Colonic mucosa (tissue), 4 donors: ENCODE measurements around the gene EDEM1. TPM values are rescaled to one million over a fixed set of nuclear protein-coding genes. Genes with fewer than 3 reads are reported as not detected.

Experiments
- DNase-seq: peaks from one replicate; pipeline ENCODE4 v3.0.0-alpha.2; 2020
- H3K27ac ChIP-seq: fragments of 200-600 bp; one replicate; pipeline ENCODE4 v1.8.0; 2021
- H3K27me3 ChIP-seq: fragments of 200-600 bp; one replicate; pipeline ENCODE4 v1.8.0; 2021
- H3K36me3 ChIP-seq: fragments of 200-600 bp; one replicate; pipeline ENCODE4 v1.8.0; 2021
- H3K4me1 ChIP-seq: fragments of 200-600 bp; one replicate; pipeline ENCODE4 v1.8.0; 2021; ENCODE audit warnings: mild to moderate bottlenecking
- H3K4me3 ChIP-seq: fragments of 200-600 bp; one replicate; pipeline ENCODE4 v1.8.0; 2021
- H3K9ac ChIP-seq, 2 donors: one replicate each; pipeline ENCODE4 v1.7.0; 2013; ENCODE audit warnings: control low read depth in 2 of 2, low read depth in 2 of 2, low read length in 2 of 2
- H3K9me3 ChIP-seq: fragments of 200-600 bp; one replicate; pipeline ENCODE4 v1.8.0; 2021
- CTCF ChIP-seq: fragments of 200-600 bp; IDR thresholded peaks from one replicate; pipeline ENCODE4 v1.8.0; 2022; ENCODE audit warnings: antibody characterized with exemption, mild to moderate bottlenecking
- intact Hi-C: fragments of 100-400 bp; cut with DNase I; formaldehyde crosslinking; loops from one replicate; pipeline ENCODE4 v1.14.1; 2022
- total RNA-seq, 2 donors: library from RNA; stranded (reverse); fragmentation: NEBNext Ultra II Directional in 1 of 2; extraction: Animal tissue kit (Norgen Biotek cat#: 25700) in 1 of 2; gene quantifications; one replicate each; pipeline ENCODE4 v1.2.1, GENCODE V29; 2021
- donor health status: healthy.
- donor health status: DM: no; HTN: no; CAD: no.
- donor health status: DM: no; HTN: no; CAD: no.

EDEM1 gene
- total RNA-seq, 2 donors from 2014 or later = 38.9 to 49.7 TPM

- no peak for TF ChIP-seq CTCF
- H3K4me3 ChIP-seq = no peak overlapping the region
- no peaks in the 10 kb centered on the region for H3K36me3 ChIP-seq
- no peaks in the 10 kb centered on the region for H3K27me3 ChIP-seq
- H3K9me3 ChIP-seq = no peaks in the 10 kb centered on the region
- H3K9ac ChIP-seq = no peak overlapping the region
- H3K27ac ChIP-seq = no peak overlapping the region
- no peaks in the 10 kb centered on the region for H3K4me1 ChIP-seq
- intact Hi-C loops = no loop called here
- no peak for DNase-seq
Measured at GRCh38 chr3:5260992-5261501, 73.5 kb downstream of the EDEM1 start.

DNA sequence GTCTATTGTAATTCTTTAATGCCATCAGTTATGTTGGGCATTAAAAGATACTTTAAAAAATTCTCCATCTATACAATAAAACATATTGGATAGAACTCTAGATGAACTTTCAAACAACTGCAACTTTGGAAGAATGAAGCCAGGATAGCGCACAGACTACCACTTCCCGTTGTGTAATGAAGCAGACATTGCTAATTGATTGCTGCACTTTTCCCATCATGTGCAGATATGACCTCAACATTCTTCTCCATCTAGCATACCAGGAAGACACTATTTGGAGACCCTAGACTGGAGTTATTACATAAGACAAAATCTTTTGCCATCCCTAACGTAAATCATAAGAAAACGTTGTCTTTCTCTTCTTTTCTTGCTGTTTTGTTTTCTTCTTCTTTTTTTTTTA, 75.0 kb downstream of the EDEM1 start:
- Histone ChIP-seq H3K27ac (no peak overlapping the region), H3K9me3 (no peaks in the 10 kb centered on the region), H3K36me3 (no peaks in the 10 kb centered on the region), H3K9ac (no peak overlapping the region), H3K27me3 (no peaks in the 10 kb centered on the region), H3K4me3 (no peak overlapping the region), H3K4me1 (no peaks in the 10 kb centered on the region)
- no peak for TF ChIP-seq CTCF
- DNase-seq = no peak
- intact Hi-C loops = no loop called here

GRCh38 chr3:5264093-5264600, 76.6 kb downstream of the EDEM1 start:
- Histone ChIP-seq H3K4me3 (no peak overlapping the region), H3K36me3 (no peaks in the 10 kb centered on the region), H3K9ac (no peak overlapping the region), H3K27ac (no peak overlapping the region), H3K27me3 (no peaks in the 10 kb centered on the region), H3K9me3 (no peaks in the 10 kb centered on the region), H3K4me1 (no peaks in the 10 kb centered on the region)
- intact Hi-C loops = no loop called here
- no peak for TF ChIP-seq CTCF
- no peak for DNase-seq

DNA sequence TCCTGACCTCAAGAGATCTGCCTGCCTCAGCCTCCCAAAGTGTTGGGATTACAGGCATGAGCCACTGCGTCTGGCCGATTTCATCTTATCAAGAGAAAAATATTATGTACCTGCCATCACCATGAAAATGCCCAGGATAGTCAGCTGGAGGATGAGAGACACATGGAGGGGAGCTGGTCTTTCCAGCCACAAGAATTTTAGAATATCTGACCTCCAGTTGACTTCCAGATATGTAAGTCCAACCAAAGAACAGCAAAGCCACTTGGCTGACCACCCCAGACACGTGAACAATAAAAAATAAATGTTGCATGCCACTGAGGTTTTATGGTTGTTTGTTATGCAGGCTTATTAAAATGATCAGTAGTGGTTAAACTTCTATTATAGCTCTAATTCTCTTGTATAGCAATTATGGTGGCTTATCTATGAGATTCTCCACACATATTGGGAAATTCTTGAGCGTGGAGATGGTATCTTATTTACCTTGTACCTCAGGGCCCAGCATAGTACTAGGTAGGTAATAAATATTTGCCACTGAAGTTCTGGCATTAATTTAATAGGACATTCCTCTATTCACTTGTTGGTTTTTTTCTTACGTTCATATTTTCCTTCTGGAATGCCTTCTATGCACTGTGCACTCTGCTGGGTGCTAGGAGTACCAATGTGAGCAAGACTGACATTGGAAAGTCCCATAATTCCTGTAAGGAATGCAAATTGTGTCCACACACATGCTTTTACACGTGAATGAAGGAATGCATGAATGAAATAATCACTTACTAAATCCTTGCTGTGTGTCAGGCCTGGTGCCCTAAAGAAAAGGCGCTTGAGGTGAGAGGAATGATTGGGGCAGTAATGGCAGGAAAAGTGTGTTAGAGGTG, 77.6 kb downstream of the EDEM1 start:
- Histone ChIP-seq H3K4me3 (no peak overlapping the region), H3K27me3 (no peaks in the 10 kb centered on the region), H3K4me1 (no peaks in the 10 kb centered on the region), H3K36me3 (no peaks in the 10 kb centered on the region), H3K9me3 (no peaks in the 10 kb centered on the region), H3K27ac (no peak overlapping the region), H3K9ac (no peak overlapping the region)
- intact Hi-C loops = no loop called here
- no peak for TF ChIP-seq CTCF
- DNase-seq = no peak

- intact Hi-C loops = no loop called here
- no peak for DNase-seq
- Histone ChIP-seq H3K9ac (no peak overlapping the region), H3K27ac (no peak overlapping the region), H3K4me3 (no peak overlapping the region), H3K4me1 (no peaks in the 10 kb centered on the region), H3K9me3 (no peaks in the 10 kb centered on the region), H3K36me3 (no peaks in the 10 kb centered on the region), H3K27me3 (no peaks in the 10 kb centered on the region)
- TF ChIP-seq CTCF = no peak
Measured at GRCh38 chr3:5267252-5267651, 79.7 kb downstream of the EDEM1 start.
